NCI-H2171 (cell line): Measurements from ENCODE around the gene ATF6B.
"Not testable (repeated sequence)": the region's sequence is repeated elsewhere in the genome, so short reads cannot be mapped to it uniquely, and the experiment has no call there.

Source experiments
- DNase-seq: peaks from one replicate; lab custom pipeline; 2025; lab: John Stamatoyannopoulos, UW

The ATF6B gene

DNA sequence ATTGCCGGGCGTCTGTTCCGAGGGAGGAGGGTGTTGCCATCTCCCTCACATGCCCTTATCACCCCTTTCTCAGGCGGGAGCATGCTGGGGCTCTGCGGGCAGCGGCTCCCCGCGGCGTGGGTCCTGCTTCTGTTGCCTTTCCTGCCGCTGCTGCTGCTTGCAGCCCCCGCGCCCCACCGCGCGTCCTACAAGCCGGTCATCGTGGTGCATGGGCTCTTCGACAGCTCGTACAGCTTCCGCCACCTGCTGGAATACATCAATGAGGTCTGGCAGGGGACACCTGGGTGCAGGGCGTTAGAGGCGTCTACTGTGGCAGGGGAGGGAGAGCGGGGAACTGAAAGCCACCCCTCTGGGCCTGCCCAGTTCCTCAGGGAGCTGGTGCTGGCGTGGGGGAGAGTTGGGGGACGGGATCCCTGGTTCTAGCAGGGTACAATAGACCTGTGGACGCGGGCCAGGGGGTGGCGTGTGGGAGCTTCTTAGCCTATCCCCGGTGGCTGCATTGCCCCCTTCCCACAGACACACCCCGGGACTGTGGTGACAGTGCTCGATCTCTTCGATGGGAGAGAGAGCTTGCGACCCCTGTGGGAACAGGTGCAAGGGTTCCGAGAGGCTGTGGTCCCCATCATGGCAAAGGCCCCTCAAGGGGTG lies 26.6 kb upstream of the ATF6B start:
- DNase-seq, result peak; percentile 49

DNA sequence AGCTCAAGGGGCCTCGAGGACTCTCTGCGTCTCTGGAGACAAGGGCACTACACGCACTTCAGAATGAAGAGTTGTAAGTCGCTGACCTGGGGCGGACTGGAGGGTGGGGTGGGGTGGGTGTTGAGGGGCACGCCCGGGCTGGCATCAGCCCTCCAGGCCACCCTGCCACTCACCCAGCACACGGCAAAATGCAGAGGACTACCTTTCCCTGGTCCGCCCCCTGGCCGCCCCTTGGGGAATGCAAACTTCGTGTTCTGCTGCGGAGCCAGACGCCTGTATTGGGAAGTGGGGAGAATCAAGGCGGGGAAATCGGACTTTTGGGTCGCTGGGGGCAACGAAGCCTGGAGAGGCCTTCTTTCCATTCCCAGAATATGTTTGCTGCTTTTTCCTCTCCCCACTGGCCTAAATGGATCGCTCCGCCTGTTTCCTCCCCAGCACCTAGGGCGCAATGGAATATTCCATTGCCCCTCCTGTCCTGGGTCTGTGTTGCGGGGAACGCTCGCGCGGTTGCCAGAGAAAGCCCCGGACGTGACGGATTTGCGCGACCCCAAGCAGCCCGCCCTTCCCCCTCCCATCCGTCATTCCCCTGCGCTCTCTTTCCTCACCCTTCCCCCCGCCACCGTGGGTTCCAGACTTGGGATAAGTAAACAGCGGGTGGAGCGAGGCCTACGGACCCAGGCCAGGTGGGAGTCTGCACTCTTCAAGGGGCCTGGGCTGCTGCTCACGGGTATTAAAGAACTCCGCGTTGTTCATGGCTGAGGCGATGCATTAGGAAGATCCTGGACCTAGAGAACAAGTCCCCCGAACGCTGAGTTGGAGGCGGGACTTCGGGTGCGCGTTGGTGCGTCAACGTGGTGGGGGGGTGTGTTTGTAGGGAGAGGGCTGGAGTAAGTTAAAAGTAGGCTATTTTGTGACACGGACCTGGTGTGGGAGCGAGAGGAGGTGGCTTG lies 25.8 kb upstream of the ATF6B start, which contains the start of gene PPT2:
Gene PPT2, plus strand, starts transcription at position 578 of the 950 bp plus-strand sequence. CDS start 454 bp downstream, outside the sequence.
- DNase-seq, result peak; percentile 90

DNA sequence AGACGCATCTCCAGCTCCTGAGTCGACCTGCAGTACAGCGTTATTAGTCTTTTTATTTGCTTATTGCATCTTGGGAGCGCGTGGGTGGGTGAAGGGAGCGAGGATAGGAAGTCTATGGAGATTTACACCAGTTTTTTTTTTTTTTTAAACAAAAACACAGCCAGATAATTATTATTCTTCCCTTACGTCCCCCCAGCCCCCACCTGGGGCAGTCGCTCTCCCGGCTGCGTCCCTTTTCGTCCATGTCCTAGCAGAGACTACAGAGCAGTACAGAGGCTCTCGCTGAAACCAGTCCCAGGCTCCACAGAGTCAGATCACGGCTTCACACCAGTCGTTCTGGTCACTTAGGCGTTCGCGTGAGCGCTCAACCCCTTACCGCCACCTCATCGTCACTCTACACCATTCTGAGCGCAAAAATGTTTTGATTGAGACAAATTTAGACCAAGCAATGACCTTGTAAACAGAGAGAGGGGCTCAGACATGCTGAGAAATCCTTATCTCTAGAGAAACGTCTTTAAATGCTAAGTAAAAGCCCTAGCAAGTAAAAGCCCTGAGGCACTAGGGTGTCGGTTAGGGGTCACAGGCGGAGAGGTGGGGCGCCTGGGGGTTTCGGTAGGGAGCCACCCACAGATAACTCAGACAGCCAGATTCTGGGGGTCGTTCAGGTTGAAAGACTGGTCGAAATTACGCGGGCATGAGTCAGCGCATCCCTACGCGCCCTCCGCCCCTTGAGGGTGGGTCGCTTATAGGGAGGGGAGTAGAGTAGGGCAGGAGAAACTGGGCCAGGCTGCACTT lies 24.9 kb upstream of the ATF6B start:
- DNase-seq, result no peak

DNA sequence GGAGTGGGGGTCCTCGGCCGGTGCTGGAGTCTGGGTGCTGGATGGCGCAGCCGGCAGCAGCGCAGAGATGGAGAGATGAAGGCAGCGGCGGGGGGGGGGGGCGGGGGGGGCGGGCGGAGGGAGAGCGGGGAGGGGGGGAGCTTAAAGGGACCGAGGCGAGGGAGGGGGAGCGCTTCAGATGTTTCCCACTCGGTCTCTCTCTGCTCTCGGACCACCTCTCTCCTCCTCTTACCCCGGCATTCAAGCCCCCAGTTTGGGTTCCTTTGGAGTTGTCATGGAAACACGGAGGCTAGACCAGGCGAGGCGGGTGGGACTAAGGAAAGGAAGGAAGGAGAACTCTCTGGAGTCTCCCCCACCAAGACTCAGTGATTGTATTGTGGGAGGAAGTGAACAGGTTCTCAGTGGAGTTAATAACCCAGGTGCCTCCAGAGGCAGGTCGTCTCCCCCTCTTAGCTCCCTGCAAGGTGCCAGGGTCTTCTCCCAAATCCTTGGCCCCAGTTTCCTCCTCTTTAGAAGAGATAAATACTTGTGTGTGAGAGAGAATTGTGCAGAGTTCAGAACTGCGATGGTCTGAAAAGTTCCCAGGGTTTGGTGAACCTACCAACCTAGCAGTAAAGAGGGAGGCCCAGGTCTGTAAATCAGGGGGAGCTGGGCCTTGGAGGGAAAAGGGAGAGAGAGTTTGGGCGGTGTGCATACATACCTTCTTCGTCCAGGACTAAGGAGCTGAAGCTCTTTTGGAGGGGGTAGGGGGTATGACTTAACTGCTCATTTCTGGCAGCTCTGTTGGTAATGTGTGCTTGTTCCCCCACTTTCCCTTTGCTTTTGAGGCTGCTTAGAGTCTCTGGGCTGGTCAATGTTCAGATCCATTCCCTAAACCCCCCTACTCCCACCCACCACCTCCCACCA lies 24.1 kb upstream of the ATF6B start, which contains the start of gene PRRT1:
Gene PRRT1, minus strand, starts transcription at position 77 of the 906 bp plus-strand sequence. CDS start 112 bp downstream, outside the sequence.
- no peak for DNase-seq

DNA sequence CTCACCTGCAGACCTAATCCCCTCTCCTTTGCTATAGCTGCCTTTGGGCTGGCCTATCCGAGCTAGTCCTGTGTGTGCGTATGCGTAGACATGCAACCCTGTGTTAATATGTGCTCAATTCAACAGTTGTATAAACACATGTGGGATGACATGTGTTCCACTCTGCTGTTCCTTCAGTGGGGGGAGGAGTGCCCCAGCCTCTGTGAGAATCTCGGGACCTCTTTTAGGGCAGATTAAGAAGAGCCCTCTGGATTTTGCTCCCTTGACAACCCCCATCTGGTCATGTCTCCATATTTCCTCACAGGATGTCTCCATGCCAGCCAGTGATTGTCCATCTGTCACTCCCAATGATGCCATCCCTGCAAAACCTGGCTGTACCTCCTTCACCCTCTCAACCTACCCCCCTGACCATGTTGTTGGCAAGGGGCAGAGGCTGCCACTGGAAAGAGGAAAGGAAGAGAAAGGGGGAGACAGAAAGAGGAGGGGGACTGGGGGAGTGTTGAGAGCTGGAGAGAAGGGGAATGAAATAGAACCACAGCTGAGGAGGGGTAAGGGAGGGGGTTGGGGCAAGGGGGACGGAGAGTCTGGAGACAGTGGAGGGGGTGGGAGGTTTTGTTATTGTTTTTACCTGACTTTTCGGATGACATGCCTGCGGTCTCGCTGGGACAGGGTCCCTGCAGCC lies 23.3 kb upstream of the ATF6B start:
- DNase-seq, result peak; percentile 34

DNA sequence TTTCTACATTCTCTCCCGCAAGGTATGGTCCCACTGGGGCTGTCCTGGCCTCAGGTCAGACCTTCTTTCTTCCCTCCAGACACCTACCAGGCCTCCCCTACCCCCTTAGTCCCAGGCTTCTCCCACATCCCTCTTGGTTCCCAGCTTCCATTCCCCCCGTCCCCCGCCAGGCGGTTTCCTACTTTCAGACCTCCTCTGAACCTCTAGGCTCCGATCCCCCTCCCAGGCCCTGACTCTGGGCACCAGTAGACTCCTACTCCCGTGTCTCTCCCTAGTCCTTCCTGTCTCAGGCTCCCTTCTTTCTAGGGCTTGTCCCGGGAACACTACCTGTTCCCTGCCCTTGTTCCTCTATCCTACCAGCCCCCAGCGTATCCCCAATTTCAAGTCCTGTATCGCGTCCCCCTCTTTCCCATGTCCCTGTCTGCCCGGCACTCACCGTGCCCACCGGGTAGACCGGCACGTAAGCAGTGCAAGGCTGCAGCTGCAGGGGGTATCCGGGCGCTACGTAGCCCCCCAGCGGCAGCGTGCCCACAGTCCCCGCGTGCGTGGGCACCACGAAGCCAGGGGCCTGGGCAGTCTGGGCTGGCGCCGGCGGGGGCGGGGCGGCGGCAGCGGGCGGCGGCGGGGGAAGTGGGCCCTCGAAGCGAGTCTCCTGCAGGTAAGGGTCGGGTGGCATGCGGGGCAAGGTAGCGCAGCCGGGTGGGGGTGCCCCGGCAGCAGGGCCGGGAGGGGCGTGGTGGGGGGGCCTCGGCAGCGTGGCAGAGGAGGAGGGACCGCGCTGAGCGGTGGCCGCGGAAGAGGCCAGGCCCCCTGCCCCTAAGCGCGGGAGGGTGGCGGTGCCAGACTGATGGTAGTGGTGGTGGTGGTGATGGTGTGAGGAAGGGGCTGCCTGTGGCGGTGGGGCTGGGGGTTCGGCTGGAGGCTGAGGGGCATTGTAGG lies 22.2 kb upstream of the ATF6B start:
- DNase-seq, result no peak

DNA sequence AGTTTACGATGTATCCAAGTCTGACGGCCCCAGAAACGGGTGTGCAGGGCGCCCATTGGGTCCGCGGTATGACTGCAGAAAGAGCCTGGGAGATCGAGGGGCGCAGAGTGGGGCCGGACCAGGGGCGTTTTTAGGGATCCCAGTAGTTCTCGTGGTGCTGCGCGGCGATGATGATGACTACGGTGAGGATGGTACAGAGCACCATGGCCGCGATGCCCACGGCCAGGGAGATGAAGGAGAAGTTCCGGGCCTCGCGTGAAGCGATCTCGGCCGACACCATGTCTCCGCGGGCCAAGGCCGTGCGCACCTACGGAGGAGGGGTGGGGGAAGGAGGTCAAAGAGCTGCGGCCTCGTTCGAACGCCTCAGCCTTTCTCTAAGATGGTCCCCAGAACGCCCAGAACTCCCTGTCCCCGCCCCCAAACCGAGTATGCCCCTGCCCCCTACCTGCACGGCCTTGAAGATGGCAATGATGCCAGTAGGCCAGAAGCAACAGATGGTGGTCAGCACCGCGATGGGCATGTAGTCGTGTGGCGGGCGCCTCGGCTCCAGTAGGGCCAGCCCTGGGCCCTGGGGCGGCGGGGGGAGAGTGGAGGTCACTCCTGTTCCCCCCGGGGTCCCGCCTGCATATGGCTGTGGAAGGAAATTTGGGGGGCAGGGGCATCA lies 21.2 kb upstream of the ATF6B start:
- no peak for DNase-seq

DNA sequence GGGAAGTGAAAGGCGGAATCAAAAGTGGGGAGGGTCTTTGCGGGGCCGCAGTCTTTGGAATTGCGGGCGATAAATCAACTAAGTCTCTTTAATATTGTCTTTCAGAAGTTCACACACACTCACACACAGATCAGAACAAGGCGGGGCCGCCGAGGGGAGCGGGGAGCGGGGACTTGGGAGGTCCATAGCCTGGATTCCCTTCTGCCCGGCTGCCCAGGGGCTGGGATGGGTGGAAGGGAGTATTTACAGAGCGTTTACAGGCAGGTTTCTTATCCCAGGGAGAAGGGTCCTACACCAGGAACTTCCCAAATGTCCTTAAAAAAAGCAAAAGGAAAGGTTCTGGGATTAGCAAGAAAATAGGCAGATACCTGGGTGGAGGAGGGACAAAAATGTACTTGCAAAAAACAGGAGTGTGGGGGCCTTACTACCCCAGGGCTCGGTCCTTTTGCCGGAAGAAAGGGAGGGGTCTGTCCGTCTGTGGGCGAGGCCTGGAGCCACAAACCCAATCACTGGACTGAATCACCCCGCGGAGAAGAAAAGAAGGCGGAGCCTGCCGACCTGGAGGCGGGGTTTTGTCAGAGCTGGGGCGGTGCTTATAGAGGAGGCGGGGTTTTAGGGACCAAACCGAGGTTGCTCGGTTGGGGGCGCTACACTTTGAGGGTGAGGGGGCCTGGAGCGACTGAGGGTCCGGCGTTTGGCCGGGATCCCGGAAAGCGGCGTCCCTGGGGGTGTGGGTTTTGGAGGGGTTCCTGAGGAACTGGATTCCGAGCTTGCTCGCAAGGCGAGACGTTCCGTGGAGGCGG lies 20.4 kb upstream of the ATF6B start:
- DNase-seq, result no peak

DNA sequence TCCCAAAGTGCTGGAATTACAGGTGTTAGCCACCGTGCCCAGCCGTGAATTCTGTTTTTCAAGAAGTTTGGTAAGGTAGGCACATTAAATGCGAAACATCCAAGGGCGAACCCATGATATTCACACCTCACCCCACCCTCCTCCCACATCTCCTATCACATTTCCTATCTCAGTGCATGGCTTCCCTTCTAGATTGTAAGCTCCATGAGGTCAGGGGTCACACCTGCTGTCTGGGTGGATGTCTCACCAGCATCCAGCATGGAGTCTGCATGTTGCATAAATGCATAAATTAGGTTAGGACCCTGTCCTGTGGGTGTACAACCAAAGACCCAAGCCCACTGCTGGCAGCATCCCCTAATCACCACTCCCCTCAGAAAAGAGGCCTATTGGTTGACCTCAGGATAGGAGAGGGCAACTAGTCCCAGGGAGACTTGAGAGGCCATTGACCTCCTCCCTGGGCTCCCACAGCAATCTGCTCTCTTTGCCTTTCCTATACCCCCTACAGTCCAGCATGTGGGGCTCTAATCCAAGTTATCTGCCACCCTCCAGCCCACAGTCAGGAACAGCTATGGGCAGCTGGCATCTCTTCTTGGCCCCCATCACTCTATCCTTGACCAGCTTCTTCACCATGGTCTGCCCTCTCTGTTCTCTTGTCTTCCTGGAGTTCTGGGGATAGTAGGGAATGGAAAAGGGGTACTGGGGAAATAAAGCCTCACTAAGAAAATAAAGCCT lies 19.5 kb upstream of the ATF6B start:
- DNase-seq, result no peak

DNA sequence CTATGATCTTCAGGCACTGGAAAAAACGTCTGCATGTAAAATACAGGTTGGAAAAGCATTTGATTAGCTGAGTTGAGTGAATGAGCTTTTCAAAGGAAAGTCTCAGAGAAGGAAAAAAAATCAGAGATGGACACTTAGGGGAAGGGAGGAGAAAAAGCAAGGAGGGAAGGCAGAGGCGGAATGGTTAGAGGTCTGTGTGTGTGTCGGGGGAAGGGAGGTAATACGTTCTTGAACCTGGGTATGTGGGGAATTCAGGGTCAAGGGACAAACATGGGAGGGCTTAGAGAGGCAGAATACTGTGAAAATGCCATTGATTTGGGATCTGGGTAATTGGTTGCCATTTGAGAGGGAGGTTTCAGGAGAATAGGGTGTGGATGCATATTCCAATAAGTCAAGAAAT lies 18.6 kb upstream of the ATF6B start:
- DNase-seq, result no peak

DNA sequence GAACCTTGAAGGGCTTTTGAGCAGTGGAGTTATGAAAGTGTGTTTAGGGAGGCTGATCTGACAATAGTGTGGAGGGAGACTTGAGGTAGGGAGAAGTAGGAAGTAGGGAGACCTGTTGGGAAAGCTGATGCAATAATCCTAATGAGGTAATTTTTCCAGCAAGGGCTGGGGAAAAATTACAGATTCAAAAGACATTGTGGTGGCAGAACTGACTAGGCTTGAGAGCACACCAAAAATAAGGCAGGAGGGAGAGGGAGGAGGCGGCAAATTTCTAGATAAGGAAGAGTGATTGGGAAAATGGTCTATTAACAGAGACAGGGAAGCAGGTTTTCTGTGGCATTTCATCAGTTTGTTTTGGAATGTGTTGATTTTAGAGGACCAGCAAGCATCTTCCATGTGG lies 18.2 kb upstream of the ATF6B start:
- DNase-seq, result no peak

DNA sequence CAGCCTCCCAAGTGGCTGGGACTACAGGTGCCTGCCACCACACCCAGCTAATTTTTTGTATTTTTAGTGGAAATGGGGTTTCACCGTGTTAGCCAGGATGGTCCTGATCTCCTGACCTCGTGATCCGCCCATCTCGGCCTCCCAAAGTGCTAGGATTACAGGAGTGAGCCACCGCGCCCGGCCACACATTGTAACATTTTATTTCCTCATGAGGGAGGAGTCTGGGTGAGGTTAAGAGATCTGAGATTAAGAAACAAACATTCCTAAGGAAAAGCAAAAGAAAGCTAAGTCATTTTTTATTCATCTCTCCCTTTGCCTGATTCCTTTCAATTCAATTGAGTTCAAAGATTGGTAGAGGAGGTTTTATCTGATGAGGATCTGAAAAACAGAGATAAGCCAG lies 16.2 kb upstream of the ATF6B start:
- DNase-seq, result not testable (repeated sequence)

DNA sequence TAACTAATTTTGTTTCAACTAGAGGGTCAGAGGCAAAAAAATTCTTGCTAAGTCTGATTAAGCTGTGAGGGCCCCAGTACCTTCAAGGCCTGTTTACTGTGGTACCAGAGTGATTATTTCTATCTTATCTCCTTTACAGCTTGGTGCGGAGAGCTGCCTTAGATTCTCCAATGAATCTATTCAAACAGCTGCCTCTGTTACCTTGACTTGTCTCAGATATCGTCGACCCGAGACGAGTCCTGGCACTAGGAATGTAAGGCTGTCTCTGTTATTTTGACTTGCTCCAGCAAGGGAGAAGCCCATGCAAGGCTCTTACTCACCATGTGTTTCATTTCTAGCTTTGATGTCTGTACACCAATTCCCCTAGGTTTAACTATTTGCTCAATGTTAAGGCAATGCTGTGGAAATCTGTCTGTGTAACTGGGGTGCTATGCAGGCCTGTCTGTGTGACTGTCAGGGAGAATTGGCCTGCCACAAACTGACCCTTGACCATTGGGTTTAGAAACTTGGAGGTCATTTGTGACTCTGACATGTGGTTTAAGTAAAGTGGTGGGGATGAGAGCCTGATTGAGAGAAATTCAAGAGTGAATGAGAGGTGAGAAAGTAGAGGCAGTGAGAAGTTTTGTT lies 12.5 kb upstream of the ATF6B start:
- no peak for DNase-seq

DNA sequence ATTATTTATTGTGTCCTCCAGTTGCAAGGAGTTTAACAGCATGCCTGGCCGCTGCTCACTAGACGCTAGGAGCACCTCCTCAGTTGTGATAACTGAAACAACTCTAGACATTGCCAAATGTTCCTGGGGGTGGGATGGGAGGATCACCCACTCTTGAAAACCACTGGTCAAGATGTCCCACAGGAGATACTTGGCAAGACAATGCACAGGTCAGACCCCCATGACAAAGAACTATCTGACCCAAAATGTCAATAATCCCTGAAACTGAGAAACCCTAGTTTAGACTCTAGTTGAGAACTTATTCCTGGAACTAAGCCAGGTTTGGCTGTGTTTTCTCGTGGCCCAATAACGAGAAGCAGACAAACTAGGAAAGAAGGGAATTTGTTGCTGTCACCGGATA lies 11.5 kb upstream of the ATF6B start:
- no peak for DNase-seq

DNA sequence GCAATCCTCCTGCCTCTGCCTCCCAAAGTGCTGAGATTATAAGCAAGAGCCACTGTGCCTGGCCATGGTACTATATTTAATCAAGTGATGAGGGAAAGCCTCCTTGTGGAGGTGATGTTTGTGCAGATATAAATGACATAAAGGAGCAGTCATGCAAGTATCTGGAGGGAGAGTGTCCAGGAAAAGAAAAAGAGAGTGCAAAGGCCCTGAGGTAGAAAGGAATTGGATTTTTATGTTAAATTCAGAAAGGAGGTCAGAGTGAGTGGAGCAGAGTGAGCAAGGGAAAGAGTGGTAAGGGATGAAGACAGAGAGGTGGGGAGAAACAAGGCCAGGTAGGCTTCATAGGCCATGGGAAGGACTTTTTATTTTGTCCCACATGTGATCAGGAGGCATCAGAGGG lies 9.4 kb upstream of the ATF6B start:
- DNase-seq, result no peak

DNA sequence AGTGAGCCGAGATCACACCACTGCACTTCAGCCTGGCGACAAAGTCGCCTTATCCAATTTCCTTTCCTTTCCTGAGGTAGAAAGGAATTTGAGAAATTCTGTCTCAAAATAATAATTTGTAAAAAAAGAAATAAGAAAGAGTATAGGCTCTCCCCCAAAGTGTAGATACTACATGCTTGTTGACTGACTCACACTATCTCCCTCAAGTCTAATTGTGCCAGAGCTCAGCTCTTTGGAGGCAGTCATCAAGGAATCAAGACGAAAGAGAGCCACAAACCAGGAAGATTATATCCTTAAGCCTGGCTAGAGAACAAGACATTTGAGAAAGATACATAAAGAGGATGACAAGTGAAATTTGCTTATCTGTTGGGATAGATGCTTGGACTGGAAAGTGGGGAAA lies 5.7 kb upstream of the ATF6B start:
- no peak for DNase-seq

DNA sequence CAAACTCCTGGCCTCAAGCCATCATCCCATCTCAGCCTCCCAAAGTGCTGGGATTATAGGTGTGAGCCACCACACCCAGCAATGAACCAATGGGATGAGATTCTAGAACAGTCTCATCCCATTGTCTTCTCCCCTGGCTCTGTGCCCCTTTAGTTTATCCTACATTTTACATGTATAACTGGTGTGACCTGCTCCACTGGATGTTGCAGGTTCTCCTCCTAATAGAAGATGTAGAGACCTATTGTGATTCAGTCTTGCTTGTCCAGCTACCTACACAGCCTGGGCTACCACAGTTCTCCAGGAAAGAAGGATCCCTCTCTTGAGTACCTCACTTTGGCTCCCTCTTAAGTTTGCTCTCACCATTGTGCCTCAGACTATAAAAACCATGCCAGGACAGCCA lies 4.1 kb upstream of the ATF6B start:
- DNase-seq, result no peak
